Astrocyte (in vitro differentiated cells and primary cell): Measurements from ENCODE around the gene ERBIN.

Source experiments
- CTCF ChIP-seq: IDR thresholded peaks from 2 replicates; pipeline ENCODE4 v1.5.1; 2011; ENCODE audit warnings: low read depth, mild to moderate bottlenecking, inconsistent platforms, low read length, moderate library complexity; ENCODE audit not compliant: insufficient read depth
- EZH2 ChIP-seq: IDR thresholded peaks from 2 replicates; pipeline ENCODE4 v1.6.1; 2012; ENCODE audit warnings: mild to moderate bottlenecking, low read length, inconsistent platforms; ENCODE audit not compliant: insufficient read depth

- no peak for TF ChIP-seq EZH2
- TF ChIP-seq CTCF: no peak
Measured at GRCh38 chr5:65903581-65903980, 22.8 kb upstream of the ERBIN start.
